ENCODE data around the gene DGKD.

DNA sequence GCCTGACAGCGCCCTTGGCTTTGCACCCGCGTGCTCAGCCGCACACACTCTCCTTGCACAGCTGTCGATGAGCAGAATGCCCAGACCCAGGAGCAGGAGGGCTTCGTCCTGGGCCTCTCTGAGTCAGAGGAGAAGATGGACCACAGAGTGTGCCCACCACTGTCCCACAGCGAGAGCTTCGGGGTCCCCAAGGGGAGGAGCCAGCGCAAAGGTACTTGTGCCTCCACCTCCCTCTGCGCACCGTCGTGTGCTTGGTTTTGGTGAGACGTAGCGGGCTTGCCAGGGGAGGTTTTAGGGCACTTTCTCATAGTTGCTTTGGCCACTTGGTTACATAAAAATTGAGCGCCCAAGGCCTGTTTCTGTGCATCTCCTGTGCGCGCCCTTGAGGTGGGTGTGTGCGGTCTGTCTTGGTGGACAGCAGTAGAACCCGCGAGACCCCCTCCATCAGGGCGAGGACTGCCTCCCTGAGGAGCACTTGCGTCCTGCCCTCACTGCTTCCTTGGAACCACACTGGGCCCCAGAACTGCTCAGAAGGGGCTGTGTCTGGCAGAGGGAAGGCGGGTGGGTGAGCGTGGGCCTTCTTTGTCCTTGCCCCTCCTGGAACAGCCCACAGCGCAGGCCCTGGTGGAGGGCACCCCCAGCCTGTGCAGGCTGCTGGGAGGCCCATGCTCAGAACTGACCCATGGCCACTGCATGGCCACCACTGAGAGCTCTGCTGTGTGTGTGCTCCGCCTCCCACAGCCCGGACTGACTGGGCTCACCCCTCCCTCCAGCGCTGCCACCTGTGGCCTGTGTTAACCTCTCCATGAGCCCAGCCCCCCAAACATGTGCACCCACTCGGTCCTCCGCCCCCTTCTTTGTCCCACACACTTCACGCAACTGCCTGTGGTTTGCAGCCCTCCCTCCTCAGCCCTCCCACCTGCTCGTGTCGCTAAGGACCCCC lies 95.9 kb downstream of the DGKD start:
- TF ChIP-seq, protein P1, sequence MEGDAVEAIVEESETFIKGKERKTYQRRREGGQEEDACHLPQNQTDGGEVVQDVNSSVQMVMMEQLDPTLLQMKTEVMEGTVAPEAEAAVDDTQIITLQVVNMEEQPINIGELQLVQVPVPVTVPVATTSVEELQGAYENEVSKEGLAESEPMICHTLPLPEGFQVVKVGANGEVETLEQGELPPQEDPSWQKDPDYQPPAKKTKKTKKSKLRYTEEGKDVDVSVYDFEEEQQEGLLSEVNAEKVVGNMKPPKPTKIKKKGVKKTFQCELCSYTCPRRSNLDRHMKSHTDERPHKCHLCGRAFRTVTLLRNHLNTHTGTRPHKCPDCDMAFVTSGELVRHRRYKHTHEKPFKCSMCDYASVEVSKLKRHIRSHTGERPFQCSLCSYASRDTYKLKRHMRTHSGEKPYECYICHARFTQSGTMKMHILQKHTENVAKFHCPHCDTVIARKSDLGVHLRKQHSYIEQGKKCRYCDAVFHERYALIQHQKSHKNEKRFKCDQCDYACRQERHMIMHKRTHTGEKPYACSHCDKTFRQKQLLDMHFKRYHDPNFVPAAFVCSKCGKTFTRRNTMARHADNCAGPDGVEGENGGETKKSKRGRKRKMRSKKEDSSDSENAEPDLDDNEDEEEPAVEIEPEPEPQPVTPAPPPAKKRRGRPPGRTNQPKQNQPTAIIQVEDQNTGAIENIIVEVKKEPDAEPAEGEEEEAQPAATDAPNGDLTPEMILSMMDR (IDR thresholded peaks at IDR 0.05 in 8 of 11, conservative IDR thresholded peaks at IDR 0.05 in 3 of 11): no peak
- TF ChIP-seq POLR2A (IDR thresholded peaks at IDR 0.05) (no peak), POLR2AphosphoS5 (IDR thresholded peaks at IDR 0.05) (no peak)

Measured in spleen (tissue), 7 donors.